SU-DHL-6 (cell line): ENCODE measurements around the gene KIF20A.

Source experiments
- H2AFZ ChIP-seq: fragments of 200-600 bp; sonication (generic); 2 replicates; pipeline ENCODE4 v1.6.1; 2014; ENCODE audit warnings: low read depth, mild to moderate bottlenecking, moderate library complexity, mixed read lengths, antibody characterized with exemption, low read length; ENCODE audit not compliant: severe bottlenecking
- H3F3A ChIP-seq: fragments of 200-600 bp; shearing (Covaris generic); 2 replicates; pipeline ENCODE4 v1.6.0; 2016; ENCODE audit warnings: antibody characterized with exemption, mild to moderate bottlenecking; ENCODE audit not compliant: insufficient read depth
- H3K27ac ChIP-seq: fragments of 200-600 bp; sonication (generic); 2 replicates; pipeline ENCODE4 v1.5.1; 2016; ENCODE audit warnings: low read depth, mild to moderate bottlenecking, low read length, moderate library complexity, mixed read lengths
- H3K27me3 ChIP-seq: fragments of 200-600 bp; sonication (generic), shearing (Covaris generic); 2 replicates; pipeline ENCODE4 v1.6.0; 2014; ENCODE audit warnings: mild to moderate bottlenecking, low read length
- H3K36me3 ChIP-seq: fragments of 200-600 bp; sonication (generic); 2 replicates; pipeline ENCODE4 v1.6.1; 2014; ENCODE audit warnings: mild to moderate bottlenecking, low read length, mixed read lengths
- H3K4me2 ChIP-seq: fragments of 300-600, 200-600 bp; shearing (Covaris generic), sonication (generic); 2 replicates; pipeline ENCODE4 v1.6.0; 2014; ENCODE audit warnings: low read length, low read depth, mild to moderate bottlenecking; ENCODE audit not compliant: poor library complexity, severe bottlenecking
- H3K4me3 ChIP-seq: fragments of 200-600 bp; sonication (generic); 2 replicates; pipeline ENCODE4 v1.5.1; 2014; ENCODE audit warnings: antibody characterized with exemption, low read length, mild to moderate bottlenecking, mixed read lengths; ENCODE audit not compliant: insufficient read depth, poor library complexity, severe bottlenecking
- H3K79me2 ChIP-seq: fragments of 200-600 bp; sonication (generic); 2 replicates; pipeline ENCODE4 v1.6.1; 2014; ENCODE audit warnings: mild to moderate bottlenecking, low read length, moderate library complexity; ENCODE audit not compliant: insufficient read depth
- H3K9ac ChIP-seq: fragments of 200-600 bp; sonication (generic); 2 replicates; pipeline ENCODE4 v1.7.0; 2014; ENCODE audit warnings: mild to moderate bottlenecking, low read length
- H3K9me2 ChIP-seq: fragments of 200-600 bp; sonication (generic); replicated peaks from 2 replicates; pipeline ENCODE4 v1.6.1; 2014; ENCODE audit warnings: low read length; ENCODE audit not compliant: insufficient read depth
- H3K9me3 ChIP-seq: fragments of 200-600 bp; sonication (generic); 2 replicates; pipeline ENCODE4 v1.6.1; 2014; ENCODE audit warnings: low read length, mixed read lengths; ENCODE audit not compliant: insufficient read depth
- H4K20me1 ChIP-seq: fragments of 200-600 bp; sonication (generic); 2 replicates; pipeline ENCODE4 v1.6.1; 2014; ENCODE audit warnings: low read depth, mild to moderate bottlenecking, antibody characterized with exemption, low read length, moderate library complexity, mixed read lengths
- CTCF ChIP-seq: fragments of 200-600 bp; sonication (generic); IDR thresholded peaks from one replicate; pipeline ENCODE4 v1.5.1; 2017; ENCODE audit warnings: antibody characterized with exemption, mild to moderate bottlenecking, low read length, moderate library complexity; ENCODE audit not compliant: insufficient read depth, poor library complexity, severe bottlenecking
- EZH2phosphoT487 ChIP-seq: fragments of 200-600 bp; sonication (generic), shearing (Covaris generic); conservative IDR thresholded peaks from 2 replicates; pipeline ENCODE4 v1.6.1; 2018; ENCODE audit warnings: mild to moderate bottlenecking, antibody characterized with exemption, low read length, moderate library complexity, mixed read lengths

Gene KIF20A

GRCh38 chr5:138180841-138181240, 1.9 kb downstream of the KIF20A start:
- H3K9me3 ChIP-seq = no peaks in the 10 kb centered on the region
- H3K9ac ChIP-seq = no peak overlapping the region
- no peak for TF ChIP-seq CTCF
- no peak for TF ChIP-seq EZH2phosphoT487
- H4K20me1 ChIP-seq = no peaks in the 10 kb centered on the region
- H3K79me2 ChIP-seq = peaks cover 32% of the 10 kb centered on the region
- H3K36me3 ChIP-seq = 0 out of 2 replicates have a peak, but pooled peaks cover 2% of the 10 kb centered on the region
- H2AFZ ChIP-seq = no peak overlapping the region
- H3K27ac ChIP-seq = no peak overlapping the region
- 0 out of 2 replicates have a peak, but pooled peaks cover 12% of the 10 kb centered on the region for H3F3A ChIP-seq
- no peaks in the 10 kb centered on the region for H3K27me3 ChIP-seq
- H3K9me2 ChIP-seq = no peaks in the 10 kb centered on the region
- peak overlapping the region; percentile 75 for H3K4me2 ChIP-seq
- H3K4me3 ChIP-seq = no peak overlapping the region

- Histone ChIP-seq H3K9ac (no peak overlapping the region), H3K4me3 (no peak overlapping the region), H3F3A (peaks cover 22% of the 10 kb centered on the region; the same call in 1 of the 2 replicates), H4K20me1 (no peaks in the 10 kb centered on the region), H3K9me2 (no peaks in the 10 kb centered on the region), H3K27ac (no peak overlapping the region), H3K27me3 (no peaks in the 10 kb centered on the region), H3K36me3 (peaks cover 21% of the 10 kb centered on the region), H3K4me2 (no peak overlapping the region), H3K9me3 (no peaks in the 10 kb centered on the region), H2AFZ (no peak overlapping the region), H3K79me2 (peaks cover 26% of the 10 kb centered on the region)
- no peak for TF ChIP-seq EZH2phosphoT487
- TF ChIP-seq CTCF = no peak
These were observed 3.9 kb downstream of the KIF20A start for GRCh38 chr5:138182808-138183207.

- Histone ChIP-seq H3K9me3 (no peaks in the 10 kb centered on the region), H3K27me3 (no peaks in the 10 kb centered on the region), H3K9ac (no peak overlapping the region), H3F3A (peaks cover 16% of the 10 kb centered on the region; the same call in 1 of the 2 replicates), H3K79me2 (peaks cover 4% of the 10 kb centered on the region; the same call in 1 of the 2 replicates), H3K4me3 (no peak overlapping the region), H3K4me2 (no peak overlapping the region), H3K27ac (no peak overlapping the region), H2AFZ (no peak overlapping the region), H3K9me2 (no peaks in the 10 kb centered on the region), H4K20me1 (no peaks in the 10 kb centered on the region), H3K36me3 (peaks cover 31% of the 10 kb centered on the region)
- TF ChIP-seq EZH2phosphoT487 = no peak
- TF ChIP-seq CTCF = no peak
These were observed 7.1 kb downstream of the KIF20A start for GRCh38 chr5:138186002-138186447.
